ENCODE data around the gene CHSY3.

The CHSY3 gene

DNA sequence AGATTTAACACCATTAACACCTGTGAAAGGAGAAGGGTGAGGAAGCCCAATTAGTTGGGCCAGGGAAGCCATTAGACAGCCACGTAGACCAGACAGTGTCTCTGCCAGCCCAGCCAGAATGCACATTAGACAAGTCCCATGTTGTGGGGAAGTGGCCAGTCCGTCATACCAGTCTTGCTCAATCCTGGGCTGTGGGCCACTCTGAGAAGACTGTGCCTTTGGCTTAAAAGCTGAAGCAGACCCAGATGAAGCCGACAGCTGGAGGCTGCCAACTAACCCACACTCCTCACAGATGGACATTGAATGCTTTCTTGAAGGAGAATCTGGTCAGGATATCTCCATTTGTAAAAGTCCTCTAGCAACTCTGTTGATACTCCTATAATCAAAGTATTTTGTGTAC, 128.5 kb downstream of the CHSY3 start:
- no peak for DNase-seq

DNA sequence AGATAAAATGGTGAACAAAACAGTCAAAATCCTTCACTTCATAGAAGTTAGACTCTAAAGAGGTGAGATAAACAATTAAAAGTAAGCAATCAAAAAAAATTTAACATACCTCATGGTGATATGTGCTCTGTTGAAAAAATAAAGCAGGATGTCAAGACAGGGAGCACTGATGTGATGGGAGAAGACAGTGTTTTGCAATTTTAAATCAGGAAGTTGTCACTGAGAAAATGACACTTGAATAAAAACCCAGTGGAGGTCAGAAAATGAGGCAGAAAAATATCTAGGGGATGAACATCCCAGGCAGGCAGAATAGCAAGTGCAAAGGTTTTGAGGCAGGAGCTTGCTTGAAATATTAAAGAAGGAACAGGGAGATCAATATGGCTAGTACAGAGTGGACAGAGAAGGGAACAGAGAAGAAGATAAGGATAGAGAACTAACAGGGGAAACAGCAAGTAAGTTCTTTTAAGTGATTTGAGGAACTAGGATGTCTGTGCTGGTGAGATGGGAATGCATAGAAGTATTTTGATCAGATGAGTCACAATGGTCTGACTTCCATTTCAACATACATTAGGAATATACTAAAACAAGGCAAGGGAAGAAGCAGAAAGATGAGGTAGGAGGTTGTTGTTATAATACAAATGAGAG, 130.4 kb downstream of the CHSY3 start:
- no peak for DNase-seq

DNA sequence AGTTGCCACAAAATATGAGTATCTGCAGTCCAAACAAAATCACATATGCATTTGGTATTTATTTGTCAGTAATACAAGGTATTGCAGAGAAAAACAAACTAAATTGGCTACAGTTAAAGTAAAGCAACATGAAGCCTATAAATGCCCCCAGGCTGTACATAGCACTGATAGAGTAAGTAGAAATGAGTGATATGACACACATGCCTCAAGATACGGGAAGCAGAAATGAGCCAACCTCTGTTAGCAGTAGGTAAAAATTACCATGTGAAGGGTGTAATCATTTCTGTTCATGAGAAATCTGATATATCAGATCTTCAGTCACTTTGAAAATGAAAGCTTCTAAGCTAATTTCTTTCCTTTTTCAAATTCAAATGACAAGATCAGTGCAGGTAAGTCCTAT, 131.1 kb downstream of the CHSY3 start:
- no peak for DNase-seq

DNA sequence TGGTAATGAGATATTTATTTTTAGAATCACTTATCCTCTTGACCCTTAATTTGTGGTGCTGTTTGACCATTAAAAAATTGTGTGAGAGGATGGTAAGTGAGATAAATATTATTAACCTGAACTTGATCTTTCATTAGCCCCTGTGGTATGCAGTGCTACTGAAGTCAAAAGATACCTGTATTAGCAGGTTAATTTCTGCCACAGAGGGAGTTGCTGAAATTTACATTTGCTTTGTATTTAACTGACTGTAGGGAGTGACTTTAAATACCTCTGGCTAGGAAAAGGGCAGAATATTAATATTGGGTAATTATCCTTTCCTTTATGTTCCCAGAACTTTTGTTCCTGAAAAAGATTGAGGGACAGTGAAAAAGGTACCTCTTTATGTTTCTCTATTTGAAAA, 133.6 kb downstream of the CHSY3 start:
- DNase-seq, result no peak

DNA sequence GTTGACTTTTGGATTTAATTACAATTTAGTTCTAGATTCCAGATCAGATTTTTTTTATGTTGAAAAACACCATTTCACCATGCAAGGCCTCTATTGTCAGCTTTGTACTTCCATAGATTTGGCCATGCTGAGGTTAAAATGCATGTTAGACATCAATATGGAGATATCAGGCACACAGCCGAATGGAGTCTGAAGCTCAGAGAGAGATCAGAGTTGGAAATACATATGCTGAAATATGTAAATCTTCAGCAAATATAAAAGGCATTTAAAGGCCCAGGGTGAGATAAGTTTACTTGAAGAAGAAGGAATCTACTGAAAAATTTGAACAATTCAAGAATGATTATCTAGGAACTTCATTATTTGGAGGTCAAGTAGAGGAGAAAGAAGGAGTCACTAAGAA, 139.6 kb downstream of the CHSY3 start:
- no peak for DNase-seq

DNA sequence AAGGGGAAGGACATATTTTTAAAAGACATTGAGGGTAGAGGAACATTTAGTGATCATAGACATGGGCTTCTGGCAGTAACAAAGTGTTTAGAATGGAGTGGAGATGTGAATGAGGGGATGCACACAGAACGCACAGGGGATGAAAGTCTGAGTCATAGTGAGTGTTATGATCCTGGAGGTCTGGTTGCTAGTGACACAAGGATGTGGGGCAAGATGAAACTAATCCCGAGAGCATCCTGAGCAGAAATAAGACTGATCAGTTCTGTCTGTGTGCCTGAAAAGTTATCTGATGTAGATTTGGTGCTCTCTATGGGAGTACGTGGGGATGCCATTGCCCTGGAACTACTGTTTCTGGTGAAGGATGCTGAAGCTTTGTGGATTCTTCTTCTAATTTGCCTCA, 141.1 kb downstream of the CHSY3 start:
- no peak for DNase-seq

DNA sequence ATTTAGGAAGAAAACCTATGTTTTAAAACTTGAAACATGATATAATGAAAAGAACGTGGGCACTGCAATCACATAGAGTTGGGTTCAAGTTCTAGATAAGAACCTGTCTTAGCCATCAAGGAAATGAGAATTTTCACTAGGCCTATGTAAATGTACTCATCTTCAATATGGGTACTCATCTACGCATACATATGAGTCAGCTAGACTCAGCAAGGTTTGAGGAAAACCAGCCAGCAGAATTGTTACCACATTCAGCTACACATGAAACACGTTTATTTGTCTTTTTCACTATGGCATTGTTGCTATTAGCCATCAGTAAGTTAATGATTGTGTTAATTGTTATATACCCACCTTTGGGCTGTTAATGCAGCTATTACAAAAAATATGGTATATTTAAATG, 146.3 kb downstream of the CHSY3 start:
- DNase-seq, result no peak

DNA sequence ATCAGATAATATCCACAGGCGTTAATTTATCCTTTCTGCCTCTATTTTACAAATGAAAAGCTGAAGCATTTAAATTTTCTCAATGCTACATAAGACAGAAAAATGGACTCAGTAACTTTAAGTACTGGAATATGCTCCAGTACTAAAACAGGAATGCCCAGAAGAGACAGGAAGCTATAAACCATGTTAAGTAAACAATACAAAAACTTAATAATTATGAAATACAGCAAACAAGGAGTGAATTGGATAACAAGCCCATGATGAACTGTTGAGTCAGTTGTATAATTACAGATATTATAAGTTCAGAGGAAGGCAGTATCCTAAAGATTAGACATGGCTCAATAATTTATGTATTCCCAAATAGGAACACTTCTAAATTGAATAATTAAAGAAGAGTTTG, 148.5 kb downstream of the CHSY3 start:
- no peak for DNase-seq

DNA sequence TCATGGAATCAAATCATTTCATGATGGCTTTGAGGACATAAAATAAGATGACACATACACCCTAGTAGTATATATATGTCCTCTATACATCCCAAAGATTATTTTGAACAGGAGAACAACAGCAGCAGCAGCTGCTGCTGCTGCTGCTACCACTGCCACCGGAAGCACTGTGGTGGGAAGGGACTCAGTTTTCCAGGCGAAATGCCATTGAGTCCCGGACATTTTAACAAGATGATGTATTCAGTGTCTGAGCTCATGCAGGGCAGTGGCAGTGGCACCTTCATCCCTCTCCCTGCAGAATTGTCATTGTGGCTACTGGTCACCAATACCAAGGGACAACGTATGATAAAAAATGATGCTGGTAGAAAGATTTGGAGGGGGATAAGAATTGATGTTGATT, 151.3 kb downstream of the CHSY3 start:
- DNase-seq, result no peak

DNA sequence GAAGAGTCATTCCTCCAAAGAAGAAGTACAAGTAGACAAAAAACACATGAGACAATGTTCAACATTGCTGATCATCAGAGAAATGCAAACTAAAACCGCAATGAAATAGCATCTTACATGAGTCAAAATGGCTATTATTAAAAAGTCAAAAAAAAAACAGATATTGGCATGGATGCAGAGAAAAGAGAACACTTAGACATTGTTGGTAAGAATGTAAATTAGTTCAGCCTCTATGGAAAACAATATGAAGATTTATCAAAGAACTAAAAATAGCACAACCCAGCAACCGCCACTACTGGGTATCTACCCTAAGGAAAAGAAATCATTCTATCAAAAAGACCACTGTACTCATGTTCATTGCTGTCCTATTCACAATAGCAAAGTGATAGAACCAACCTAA, 157.5 kb downstream of the CHSY3 start:
- no peak for DNase-seq

DNA sequence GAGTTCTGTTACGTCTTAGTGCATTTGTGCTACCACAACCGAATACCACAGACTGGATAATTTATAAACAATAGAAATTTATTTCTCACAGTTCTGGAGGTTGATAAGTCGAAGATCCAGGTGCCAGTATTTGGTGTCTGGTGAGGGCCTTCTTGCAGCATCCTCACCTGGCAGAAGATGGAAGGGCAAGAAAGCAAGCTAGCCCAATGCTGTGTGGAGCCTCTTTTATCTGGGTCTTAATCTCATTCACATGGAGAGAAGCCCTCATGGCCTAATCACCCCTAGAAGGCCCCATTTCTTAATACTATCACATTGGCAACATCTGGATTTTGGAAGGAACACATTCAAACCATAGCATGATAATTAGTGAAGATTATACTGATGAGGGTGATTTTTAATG, 159.3 kb downstream of the CHSY3 start:
- no peak for DNase-seq

DNA sequence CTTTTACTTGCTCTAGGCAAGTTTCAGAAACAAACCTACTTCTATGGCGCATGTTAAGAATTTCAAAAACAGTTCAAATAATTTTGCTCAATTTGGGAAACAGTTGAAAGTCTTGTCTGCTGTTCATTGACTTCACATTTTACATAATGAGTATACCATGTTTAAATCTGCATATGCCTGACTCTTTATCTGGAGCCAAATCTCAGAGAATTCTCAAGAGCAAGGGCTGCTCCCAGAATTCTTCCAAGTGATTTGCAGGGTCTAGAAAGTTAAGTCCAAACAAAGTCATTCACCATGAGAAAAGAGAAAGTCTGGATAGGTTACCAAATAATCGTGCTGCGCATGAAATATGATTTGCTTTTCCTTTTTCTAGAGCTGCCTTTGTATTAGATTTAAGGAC, 160.2 kb downstream of the CHSY3 start:
- no peak for DNase-seq

DNA sequence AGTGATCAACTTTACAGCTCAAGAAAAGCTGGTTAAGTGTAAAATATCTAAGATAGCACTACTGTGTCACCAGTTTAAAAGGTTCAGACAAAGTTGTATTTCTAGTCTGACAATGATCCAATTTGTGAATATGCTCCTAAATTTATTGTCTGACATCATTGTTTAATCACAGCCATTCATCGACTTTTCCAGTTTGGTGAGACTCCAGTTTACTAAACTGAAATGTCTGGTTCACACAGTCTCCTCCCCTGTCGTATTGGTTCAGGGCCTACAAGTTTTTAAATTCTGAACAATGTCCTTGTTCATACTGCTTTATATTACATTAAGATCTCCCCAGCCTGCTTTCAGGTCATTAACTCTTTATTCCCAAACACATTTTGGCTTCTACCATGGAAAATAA, 161.4 kb downstream of the CHSY3 start:
- no peak for DNase-seq

DNA sequence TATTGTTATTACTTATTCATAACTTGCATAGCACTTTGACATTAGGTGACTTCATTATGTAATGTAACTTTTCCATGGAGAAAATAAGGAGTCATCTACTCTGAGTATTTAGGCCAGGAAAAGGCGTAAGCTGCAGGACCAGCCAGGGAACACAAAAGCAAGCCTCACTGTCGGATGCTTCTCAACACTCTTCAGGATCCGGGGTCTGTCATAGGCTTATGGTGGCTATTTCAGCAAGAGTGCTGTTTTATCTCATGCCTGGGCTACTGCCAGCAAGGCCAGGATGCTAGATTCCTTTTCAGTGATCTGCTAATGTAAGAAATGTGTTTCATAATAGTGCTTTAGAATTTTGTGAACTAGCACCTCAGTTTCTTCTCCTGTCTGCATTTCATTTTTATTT, 162.4 kb downstream of the CHSY3 start:
- DNase-seq, result no peak

DNA sequence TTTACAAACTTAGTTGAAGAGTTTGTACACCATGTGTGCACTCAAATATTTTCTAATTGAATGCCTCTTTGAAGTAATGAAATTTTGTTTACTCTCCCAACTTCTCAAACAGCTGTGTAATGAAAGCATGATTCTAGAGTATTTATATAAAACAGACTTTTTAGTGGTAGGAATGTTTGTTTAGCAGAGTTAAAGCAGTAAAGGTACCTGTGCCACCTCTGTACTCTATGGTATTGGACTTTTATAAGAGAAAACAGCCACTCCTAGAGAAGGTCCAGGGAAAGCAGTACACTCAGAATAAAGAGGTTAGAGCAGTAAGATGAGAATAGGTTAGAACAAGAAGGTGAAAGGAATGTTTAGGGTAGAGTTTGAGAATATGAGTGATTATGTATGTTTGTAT, 163.1 kb downstream of the CHSY3 start:
- no peak for DNase-seq

DNA sequence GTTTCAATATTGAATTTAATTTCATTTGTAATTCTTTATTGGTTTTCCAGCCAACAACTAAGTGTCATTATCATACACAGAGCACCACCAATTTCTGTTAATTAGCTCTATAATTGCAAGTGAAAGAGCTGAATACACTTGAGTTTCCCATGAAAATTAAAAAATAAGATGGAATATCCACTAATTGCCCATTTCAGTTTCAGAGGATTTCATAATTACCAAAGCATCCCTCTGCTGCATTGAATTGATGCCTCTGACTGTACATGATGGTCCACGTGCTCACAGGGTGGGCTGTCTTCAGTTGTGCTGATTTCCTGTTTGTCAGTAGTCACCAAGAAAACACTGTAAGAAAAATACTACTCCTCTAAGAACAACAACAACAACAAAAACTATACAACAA, 163.8 kb downstream of the CHSY3 start:
- DNase-seq, result no peak

DNA sequence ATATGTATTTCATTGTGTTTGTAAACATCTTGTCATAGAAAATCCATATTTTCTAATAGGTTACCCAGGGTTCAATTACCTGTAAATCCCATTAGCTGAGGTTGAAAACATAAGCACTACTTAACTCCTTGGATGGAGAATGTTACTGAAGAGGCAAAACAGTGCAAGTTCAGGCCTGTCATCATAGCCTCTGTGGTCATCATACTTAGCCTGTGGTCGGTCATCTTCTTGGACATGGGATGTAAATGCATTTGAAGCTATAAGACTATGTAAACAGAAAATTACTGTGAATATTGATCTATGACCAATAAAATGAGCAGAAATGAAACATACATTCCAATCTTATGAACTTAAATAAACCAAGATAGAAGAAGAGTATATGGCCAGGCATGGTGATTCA, 164.7 kb downstream of the CHSY3 start:
- no peak for DNase-seq

DNA sequence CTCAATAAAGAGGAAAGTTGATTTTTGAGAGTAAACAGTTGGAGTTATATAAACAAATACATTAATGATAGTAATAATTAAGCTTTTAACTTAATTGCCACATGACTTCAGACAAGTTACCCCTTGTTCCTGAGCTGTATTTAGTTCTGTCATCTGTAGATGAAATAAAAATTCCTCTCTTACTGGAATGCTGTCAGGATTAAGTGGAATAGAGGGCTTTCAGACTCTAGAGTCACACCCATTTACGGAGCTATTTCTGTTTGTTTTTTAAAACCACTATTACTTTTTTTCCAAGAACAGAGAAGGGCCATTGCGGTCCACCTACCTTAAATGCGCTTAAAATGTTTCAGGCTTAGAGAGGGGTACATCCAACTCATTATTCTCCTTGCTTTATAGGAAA, 170.6 kb downstream of the CHSY3 start:
- DNase-seq, result no peak

DNA sequence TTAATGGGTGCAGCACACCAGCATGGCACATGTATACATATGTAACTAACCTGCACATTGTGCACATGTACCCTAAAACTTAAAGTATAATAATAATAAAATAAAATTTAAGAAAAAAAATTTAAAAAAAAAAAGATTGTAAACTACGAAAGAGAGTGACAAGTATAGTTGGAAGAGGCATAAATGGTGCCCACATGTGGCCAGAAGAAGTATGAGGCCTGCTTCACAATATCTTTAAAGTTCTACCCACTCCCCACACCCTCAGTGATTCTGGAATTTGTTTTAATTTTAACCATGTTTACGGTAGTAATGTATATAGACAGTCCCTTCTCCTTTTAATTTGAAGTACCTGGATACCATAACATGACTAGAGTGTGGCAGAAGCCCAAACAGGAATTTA, 172.7 kb downstream of the CHSY3 start:
- DNase-seq, result no peak

DNA sequence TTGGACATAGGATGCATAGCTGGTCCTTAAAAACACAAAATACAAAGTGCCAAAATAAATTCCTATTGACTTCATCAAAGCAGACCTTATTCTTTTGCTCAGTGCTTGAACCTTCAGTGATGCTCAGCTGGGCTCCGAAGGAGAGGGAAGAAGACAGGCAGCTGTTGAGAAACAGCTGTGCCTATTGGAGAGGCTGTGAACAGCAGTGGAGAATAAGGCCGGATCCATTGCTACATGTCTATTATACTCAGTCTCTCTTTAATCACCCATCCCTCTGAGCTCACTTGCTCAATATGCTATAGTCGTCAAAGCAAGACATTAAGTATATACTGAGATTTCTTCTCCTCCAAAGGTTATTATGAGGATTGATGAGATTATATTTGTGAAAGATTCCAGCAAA, 174.4 kb downstream of the CHSY3 start:
- DNase-seq, result no peak

DNA sequence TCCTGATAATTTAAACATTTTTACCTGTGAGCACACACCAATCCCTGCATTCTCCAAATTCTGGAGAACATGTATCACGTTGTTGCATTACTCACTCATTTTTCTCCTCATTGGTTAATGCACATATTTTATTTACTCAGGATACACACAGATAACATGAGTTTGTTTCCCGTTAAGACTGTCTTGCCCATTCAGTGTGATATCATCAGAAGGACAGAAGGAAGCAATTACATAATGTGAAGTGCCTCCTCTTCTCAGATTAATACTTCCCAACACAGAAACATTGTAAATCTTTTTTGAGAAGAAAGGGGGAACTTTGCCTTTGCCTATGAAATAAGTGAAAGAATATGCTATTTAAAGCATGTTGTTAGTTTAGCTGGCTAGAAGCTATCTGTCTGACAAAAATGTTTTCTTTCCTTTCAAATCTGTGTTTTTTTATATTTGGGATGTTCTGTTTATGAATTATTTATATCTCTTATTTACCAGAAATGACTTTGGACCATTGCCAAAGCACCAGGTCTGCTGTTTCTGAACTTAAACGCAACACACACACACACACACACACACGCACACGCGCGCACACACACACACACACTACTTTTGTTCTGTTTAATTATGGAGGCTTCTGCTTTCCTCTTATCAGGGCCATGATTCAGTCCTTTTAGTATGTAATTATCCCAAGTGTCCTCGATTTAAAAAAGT, 186.5 kb downstream of the CHSY3 start:
- no peak for DNase-seq

DNA sequence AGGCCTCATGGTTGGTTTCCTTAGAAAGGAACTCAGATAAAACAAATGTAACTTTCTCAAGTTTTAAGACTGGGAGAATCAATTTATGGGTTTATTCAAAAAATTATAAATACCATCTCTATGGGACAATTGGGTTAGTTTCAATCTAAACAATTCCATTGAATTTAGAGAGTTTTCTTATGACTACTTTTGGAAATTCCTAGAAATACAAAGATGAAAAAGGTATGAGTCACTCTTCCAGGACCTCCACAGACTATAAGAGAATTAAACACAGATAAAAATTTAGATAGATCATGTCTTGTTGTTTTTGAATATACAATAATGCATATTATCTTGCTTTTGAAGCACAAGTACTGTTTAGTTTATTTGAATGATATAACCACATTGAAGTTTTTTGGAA, 188.7 kb downstream of the CHSY3 start:
- no peak for DNase-seq

DNA sequence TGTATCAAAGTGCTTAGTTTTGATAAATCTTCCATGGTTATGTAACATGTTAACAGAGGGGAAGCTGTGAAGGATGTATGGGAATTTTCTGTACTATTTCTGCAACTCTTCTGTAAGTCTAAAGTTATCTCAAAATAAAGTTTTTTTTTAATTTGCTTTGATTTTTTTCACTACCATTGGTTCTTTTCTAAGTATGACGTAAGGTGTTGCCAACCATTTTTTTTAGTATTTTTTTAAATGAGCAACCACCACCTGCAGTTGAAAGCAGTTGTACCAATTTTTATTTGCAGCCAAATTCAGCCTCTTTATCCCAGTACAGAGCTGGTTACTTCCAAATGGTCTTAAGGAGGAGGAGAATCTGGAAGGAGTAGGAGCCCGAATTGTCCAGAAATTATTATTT, 192.2 kb downstream of the CHSY3 start:
- DNase-seq, result no peak

DNA sequence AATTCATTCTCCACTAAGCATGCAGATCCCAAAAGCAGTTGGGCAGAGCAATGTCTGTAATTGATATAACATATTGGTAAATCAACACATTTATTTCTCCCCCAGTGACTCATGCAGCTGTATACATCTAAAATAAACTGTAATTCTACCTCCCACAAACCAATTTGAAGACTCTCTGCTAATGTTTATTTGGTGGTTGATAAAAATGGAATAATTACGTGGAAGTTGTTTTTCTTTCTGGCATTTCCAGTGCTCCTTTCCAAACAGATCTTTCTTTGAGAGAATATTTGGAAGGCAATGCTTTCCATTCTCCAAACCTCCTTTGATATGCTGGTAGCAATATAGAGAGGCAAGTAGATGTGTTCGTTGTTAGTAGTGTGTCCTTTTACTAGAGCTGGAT, 194.7 kb downstream of the CHSY3 start:
- DNase-seq, result no peak

DNA sequence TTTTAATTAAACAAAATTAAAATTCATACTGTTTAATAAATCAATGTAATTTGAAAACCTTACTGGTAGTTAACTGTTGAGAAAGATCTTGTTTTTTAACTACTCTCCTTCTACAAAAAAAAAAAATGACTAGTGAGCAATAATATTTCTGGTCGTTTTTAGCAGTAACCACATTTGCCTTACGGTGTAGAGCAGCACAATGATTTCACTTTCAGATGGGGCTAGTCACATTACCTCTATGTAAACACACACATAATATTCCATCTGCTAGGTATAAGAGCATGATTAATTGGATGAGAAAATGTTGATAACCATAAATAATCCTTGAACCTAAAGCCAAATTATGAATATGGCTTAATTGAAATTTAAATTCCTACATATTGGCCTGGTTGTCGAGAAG, 198.1 kb downstream of the CHSY3 start:
- DNase-seq, result no peak
